Vagina (tissue), 2 donors: ENCODE data around the gene DIAPH2.

Experiments
- POLR2AphosphoS5 ChIP-seq, 2 donors: sonication (generic); formaldehyde crosslinking; IDR thresholded peaks; one replicate each; pipeline ENCODE4 v1.9.0; 2017; ENCODE audit warnings: antibody characterized with exemption in 2 of 2, mild to moderate bottlenecking in 2 of 2, low read depth in 1 of 2; ENCODE audit not compliant: insufficient read depth in 1 of 2
- TF ChIP-seq, protein P1 (sequence below), 3 experiments: fragments of 450-650 bp in 2 of 3; fragments of 200-600 bp in 1 of 3; sonication (generic) in 1 of 3; IDR thresholded peaks; one replicate each; pipeline ENCODE4 v1.5.1; 2017 to 2019; ENCODE audit warnings: antibody characterized with exemption in 3 of 3, mild to moderate bottlenecking in 2 of 3, moderate library complexity in 2 of 3

DNA sequence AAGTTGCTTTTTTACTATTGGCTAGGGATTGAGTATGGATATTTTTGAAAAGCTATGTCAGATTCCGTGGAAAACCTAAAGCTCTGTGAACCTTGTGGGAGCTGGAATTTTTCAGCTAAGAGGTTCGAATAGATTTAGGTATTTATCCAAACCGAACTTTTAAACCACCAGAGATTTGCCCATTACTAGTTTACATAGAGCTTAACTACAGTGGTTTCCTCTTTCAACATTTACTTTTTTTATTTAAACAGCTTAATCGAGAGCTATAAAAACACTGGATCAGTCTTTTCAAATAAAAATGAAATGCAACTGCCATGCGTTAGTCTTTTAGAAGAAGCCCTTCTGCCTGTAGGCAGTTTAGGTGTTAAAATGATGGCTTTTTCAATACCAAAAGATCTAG, 576.0 kb downstream of the DIAPH2 start:
- TF ChIP-seq, protein P1, sequence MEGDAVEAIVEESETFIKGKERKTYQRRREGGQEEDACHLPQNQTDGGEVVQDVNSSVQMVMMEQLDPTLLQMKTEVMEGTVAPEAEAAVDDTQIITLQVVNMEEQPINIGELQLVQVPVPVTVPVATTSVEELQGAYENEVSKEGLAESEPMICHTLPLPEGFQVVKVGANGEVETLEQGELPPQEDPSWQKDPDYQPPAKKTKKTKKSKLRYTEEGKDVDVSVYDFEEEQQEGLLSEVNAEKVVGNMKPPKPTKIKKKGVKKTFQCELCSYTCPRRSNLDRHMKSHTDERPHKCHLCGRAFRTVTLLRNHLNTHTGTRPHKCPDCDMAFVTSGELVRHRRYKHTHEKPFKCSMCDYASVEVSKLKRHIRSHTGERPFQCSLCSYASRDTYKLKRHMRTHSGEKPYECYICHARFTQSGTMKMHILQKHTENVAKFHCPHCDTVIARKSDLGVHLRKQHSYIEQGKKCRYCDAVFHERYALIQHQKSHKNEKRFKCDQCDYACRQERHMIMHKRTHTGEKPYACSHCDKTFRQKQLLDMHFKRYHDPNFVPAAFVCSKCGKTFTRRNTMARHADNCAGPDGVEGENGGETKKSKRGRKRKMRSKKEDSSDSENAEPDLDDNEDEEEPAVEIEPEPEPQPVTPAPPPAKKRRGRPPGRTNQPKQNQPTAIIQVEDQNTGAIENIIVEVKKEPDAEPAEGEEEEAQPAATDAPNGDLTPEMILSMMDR (IDR thresholded peaks at IDR 0.05), result no peak
- TF ChIP-seq POLR2AphosphoS5 (IDR thresholded peaks at IDR 0.05; ENCODE audit: insufficient read depth in 1 of 2, low read depth in 1 of 2), result no peak
